WTC11 (cell line): ENCODE data around the gene HMMR. TPM values are rescaled to one million over a fixed set of nuclear protein-coding genes. Genes with fewer than 3 reads are reported as not detected.

Source experiments
- ATF1 ChIP-seq: sonication (generic); formaldehyde crosslinking; IDR thresholded peaks from 2 replicates; pipeline ENCODE4 v1.8.1; 2023; ENCODE audit warnings: mild to moderate bottlenecking, moderate library complexity, missing genetic modification reagents
- CBFB ChIP-seq: sonication (generic); formaldehyde crosslinking; IDR thresholded peaks from 2 replicates; pipeline ENCODE4 v1.8.1; 2022; ENCODE audit warnings: mild to moderate bottlenecking, low read depth, missing genetic modification reagents
- CREM ChIP-seq: sonication (generic); formaldehyde crosslinking; IDR thresholded peaks from 2 replicates; pipeline ENCODE4 v1.8.1; 2022; ENCODE audit warnings: mild to moderate bottlenecking, missing genetic modification reagents, moderate library complexity
- E2F5 ChIP-seq: sonication (generic); formaldehyde crosslinking; IDR thresholded peaks from 2 replicates; pipeline ENCODE4 v1.8.1; 2022; ENCODE audit warnings: mild to moderate bottlenecking, moderate library complexity, missing genetic modification reagents
- FOXJ3 ChIP-seq: sonication (generic); formaldehyde crosslinking; IDR thresholded peaks from 2 replicates; pipeline ENCODE4 v1.9.0; 2021; ENCODE audit warnings: missing genetic modification reagents, mild to moderate bottlenecking, borderline replicate concordance
- FOXK1 ChIP-seq: sonication (generic); formaldehyde crosslinking; IDR thresholded peaks from 2 replicates; pipeline ENCODE4 v1.8.0; 2022; ENCODE audit warnings: mild to moderate bottlenecking, moderate library complexity, missing genetic modification reagents
- GABPB1 ChIP-seq: sonication (generic); formaldehyde crosslinking; IDR thresholded peaks from 2 replicates; pipeline ENCODE4 v1.8.1; 2023; ENCODE audit warnings: mild to moderate bottlenecking, missing genetic modification reagents
- GTF2I ChIP-seq: fragments of 250-450 bp; sonication (Bioruptor Pico); conservative IDR thresholded peaks from 2 replicates; pipeline ENCODE4 v1.4.0; 2021; ENCODE audit warnings: mild to moderate bottlenecking
- JAZF1 ChIP-seq: fragments of 250-450 bp; sonication (Bioruptor Pico); IDR thresholded peaks from 2 replicates; pipeline ENCODE4 v1.9.0; 2021; ENCODE audit warnings: moderate library complexity, mild to moderate bottlenecking, inconsistent platforms
- JUN ChIP-seq: sonication (generic); formaldehyde crosslinking; IDR thresholded peaks from 2 replicates; pipeline ENCODE4 v1.8.0; 2023; ENCODE audit warnings: mild to moderate bottlenecking, missing genetic modification reagents
- KAT7 ChIP-seq: sonication (generic); formaldehyde crosslinking; IDR thresholded peaks from 2 replicates; pipeline ENCODE4 v1.8.1; 2023; ENCODE audit warnings: missing genetic modification reagents, mild to moderate bottlenecking, borderline replicate concordance
- MAX ChIP-seq: sonication (generic); formaldehyde crosslinking; IDR thresholded peaks from 2 replicates; pipeline ENCODE4 v1.8.0; 2022; ENCODE audit warnings: mild to moderate bottlenecking, missing genetic modification reagents
- MXD4 ChIP-seq: fragments of 250-450 bp; sonication (Bioruptor Pico); IDR thresholded peaks from 2 replicates; pipeline ENCODE4 v1.8.0; 2021; ENCODE audit warnings: mild to moderate bottlenecking, moderate library complexity, borderline replicate concordance
- NFE2L1 ChIP-seq: sonication (generic); formaldehyde crosslinking; IDR thresholded peaks from 2 replicates; pipeline ENCODE4 v1.8.1; 2023; ENCODE audit warnings: missing genetic modification reagents
- NFYB ChIP-seq: sonication (generic); formaldehyde crosslinking; conservative IDR thresholded peaks from 2 replicates; pipeline ENCODE4 v1.8.0; 2022; ENCODE audit warnings: low read depth, missing genetic modification reagents
- NR1H2 ChIP-seq: sonication (generic); formaldehyde crosslinking; IDR thresholded peaks from 2 replicates; pipeline ENCODE4 v1.9.0; 2021; ENCODE audit warnings: mild to moderate bottlenecking, moderate library complexity, missing genetic modification reagents
- PRRX2 ChIP-seq: fragments of 250-450 bp; sonication (Bioruptor Pico); IDR thresholded peaks from 2 replicates; pipeline ENCODE4 v1.8.0; 2021; ENCODE audit warnings: mild to moderate bottlenecking
- SMAD3 ChIP-seq: sonication (generic); formaldehyde crosslinking; IDR thresholded peaks from 2 replicates; pipeline ENCODE4 v1.8.0; 2022; ENCODE audit warnings: missing genetic modification reagents, mild to moderate bottlenecking, borderline replicate concordance
- SOX15 ChIP-seq: fragments of 250-450 bp; sonication (Bioruptor Pico); IDR thresholded peaks from 2 replicates; pipeline ENCODE4 v1.9.0; 2021; ENCODE audit warnings: mild to moderate bottlenecking
- ZNF219 ChIP-seq: sonication (generic); formaldehyde crosslinking; IDR thresholded peaks from 2 replicates; pipeline ENCODE4 v1.8.0; 2023; ENCODE audit warnings: missing genetic modification reagents, mild to moderate bottlenecking, borderline replicate concordance
- ZNF396 ChIP-seq: fragments of 250-450 bp; sonication (Bioruptor Pico); IDR thresholded peaks from 2 replicates; pipeline ENCODE4 v1.8.0; 2021; ENCODE audit warnings: mild to moderate bottlenecking, moderate library complexity, borderline replicate concordance
- total RNA-seq: library from RNA; stranded (reverse); gene quantifications from 3 replicates; pipeline ENCODE4 v1.2.3, GENCODE V29; 2021
- TF ChIP-seq, protein P1 (sequence below): fragments of 250-450 bp; sonication (Bioruptor Pico); conservative IDR thresholded peaks from 2 replicates; pipeline ENCODE4 v1.9.0; 2021; ENCODE audit warnings: mild to moderate bottlenecking
- TF ChIP-seq, protein P2 (sequence below): fragments of 200-600 bp; IDR thresholded peaks from 2 replicates; pipeline ENCODE4 v1.8.0; 2022; ENCODE audit warnings: antibody characterized with exemption
- TF ChIP-seq, protein P3 (sequence below): fragments of 250-450 bp; sonication (Bioruptor Pico); IDR thresholded peaks from 2 replicates; pipeline ENCODE4 v2.1.2; 2022; ENCODE audit warnings: mild to moderate bottlenecking, moderate library complexity
- TF ChIP-seq, protein P4 (sequence below): fragments of 250-450 bp; sonication (Bioruptor Pico); IDR thresholded peaks from 2 replicates; pipeline ENCODE4 v1.9.0; 2021; ENCODE audit warnings: mild to moderate bottlenecking
- TF ChIP-seq, protein P5 (sequence below): fragments of 250-450 bp; sonication (Bioruptor Pico); IDR thresholded peaks from 2 replicates; pipeline ENCODE4 v1.9.0; 2021; ENCODE audit warnings: moderate library complexity, mild to moderate bottlenecking, inconsistent platforms, borderline replicate concordance
- TF ChIP-seq, protein P6 (sequence below): sonication (generic); formaldehyde crosslinking; IDR thresholded peaks from 2 replicates; pipeline ENCODE4 v1.8.1; 2023; ENCODE audit warnings: mild to moderate bottlenecking, missing genetic modification reagents
- TF ChIP-seq, protein P7 (sequence below): sonication (generic); formaldehyde crosslinking; IDR thresholded peaks from 2 replicates; pipeline ENCODE4 v1.8.1; 2023; ENCODE audit warnings: mild to moderate bottlenecking, missing genetic modification reagents, moderate library complexity

Gene HMMR
- total RNA-seq, 1 experiment from 2014 or later, result 78.5 TPM

- TF ChIP-seq, protein P1, sequence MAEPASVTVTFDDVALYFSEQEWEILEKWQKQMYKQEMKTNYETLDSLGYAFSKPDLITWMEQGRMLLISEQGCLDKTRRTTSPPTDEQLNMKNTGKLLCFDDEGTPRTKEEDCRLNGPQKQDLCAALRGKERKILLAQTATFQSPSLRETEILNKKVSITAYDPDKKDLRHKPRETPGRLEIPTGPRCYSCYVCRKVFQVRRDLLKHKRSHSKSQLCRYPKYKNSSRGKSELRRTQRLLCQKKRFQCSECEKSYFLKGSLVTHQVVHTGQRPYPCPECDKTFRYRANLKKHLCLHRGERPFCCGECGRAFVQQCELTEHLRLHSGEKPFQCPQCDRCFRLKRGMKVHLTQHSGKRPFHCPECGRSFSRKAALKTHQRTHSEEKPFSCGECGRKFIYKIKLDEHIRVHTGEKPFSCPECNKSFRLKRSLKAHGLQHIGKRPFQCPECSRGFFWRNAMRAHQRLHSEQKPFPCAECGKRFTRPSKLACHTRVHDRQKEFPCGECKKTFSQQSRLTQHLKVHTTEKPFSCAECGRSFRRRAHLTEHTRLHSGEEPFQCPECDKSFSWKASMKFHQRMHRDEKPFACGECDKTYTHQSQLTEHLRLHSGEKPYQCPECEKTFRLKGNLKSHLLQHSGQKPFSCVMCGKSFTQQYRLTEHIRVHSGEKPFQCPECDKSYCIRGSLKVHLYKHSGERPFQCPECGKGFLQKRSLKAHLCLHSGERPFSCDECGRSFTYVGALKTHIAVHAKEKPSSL, result no peak
- TF ChIP-seq GTF2I (CRISPR knock-in tag) (peak; percentile 89; the same call in 1 of the 2 replicates), FOXJ3 (no peak), KAT7 (CRISPR knock-in tag) (no peak), PRRX2 (no peak), FOXK1 (CRISPR knock-in tag) (0 out of 2 replicates have a peak, but pooled peaks have one; percentile 13), SMAD3 (no peak), MXD4 (no peak), ATF1 (CRISPR knock-in tag) (no peak), ZNF219 (CRISPR knock-in tag) (no peak), SOX15 (no peak), NFYB (CRISPR knock-in tag) (peak; percentile 30; the same call in 1 of the 2 replicates), NR1H2 (no peak), JUN (no peak), JAZF1 (CRISPR knock-in tag) (no peak), E2F5 (CRISPR knock-in tag) (no peak), ZNF396 (no peak), GABPB1 (CRISPR knock-in tag) (no peak), CBFB (CRISPR knock-in tag) (no peak), CREM (no peak), MAX (0 out of 2 replicates have a peak, but pooled peaks have one; percentile 26), NFE2L1 (no peak)
- TF ChIP-seq, protein P2, sequence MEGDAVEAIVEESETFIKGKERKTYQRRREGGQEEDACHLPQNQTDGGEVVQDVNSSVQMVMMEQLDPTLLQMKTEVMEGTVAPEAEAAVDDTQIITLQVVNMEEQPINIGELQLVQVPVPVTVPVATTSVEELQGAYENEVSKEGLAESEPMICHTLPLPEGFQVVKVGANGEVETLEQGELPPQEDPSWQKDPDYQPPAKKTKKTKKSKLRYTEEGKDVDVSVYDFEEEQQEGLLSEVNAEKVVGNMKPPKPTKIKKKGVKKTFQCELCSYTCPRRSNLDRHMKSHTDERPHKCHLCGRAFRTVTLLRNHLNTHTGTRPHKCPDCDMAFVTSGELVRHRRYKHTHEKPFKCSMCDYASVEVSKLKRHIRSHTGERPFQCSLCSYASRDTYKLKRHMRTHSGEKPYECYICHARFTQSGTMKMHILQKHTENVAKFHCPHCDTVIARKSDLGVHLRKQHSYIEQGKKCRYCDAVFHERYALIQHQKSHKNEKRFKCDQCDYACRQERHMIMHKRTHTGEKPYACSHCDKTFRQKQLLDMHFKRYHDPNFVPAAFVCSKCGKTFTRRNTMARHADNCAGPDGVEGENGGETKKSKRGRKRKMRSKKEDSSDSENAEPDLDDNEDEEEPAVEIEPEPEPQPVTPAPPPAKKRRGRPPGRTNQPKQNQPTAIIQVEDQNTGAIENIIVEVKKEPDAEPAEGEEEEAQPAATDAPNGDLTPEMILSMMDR, result no peak
- TF ChIP-seq, protein P3, sequence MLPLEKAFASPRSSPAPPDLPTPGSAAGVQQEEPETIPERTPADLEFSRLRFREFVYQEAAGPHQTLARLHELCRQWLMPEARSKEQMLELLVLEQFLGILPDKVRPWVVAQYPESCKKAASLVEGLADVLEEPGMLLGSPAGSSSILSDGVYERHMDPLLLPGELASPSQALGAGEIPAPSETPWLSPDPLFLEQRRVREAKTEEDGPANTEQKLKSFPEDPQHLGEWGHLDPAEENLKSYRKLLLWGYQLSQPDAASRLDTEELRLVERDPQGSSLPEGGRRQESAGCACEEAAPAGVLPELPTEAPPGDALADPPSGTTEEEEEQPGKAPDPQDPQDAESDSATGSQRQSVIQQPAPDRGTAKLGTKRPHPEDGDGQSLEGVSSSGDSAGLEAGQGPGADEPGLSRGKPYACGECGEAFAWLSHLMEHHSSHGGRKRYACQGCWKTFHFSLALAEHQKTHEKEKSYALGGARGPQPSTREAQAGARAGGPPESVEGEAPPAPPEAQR (CRISPR knock-in tag), result no peak
- TF ChIP-seq, protein P4, sequence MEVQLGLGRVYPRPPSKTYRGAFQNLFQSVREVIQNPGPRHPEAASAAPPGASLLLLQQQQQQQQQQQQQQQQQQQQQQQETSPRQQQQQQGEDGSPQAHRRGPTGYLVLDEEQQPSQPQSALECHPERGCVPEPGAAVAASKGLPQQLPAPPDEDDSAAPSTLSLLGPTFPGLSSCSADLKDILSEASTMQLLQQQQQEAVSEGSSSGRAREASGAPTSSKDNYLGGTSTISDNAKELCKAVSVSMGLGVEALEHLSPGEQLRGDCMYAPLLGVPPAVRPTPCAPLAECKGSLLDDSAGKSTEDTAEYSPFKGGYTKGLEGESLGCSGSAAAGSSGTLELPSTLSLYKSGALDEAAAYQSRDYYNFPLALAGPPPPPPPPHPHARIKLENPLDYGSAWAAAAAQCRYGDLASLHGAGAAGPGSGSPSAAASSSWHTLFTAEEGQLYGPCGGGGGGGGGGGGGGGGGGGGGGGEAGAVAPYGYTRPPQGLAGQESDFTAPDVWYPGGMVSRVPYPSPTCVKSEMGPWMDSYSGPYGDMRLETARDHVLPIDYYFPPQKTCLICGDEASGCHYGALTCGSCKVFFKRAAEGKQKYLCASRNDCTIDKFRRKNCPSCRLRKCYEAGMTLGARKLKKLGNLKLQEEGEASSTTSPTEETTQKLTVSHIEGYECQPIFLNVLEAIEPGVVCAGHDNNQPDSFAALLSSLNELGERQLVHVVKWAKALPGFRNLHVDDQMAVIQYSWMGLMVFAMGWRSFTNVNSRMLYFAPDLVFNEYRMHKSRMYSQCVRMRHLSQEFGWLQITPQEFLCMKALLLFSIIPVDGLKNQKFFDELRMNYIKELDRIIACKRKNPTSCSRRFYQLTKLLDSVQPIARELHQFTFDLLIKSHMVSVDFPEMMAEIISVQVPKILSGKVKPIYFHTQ (CRISPR knock-in tag), result no peak
- TF ChIP-seq, protein P5, sequence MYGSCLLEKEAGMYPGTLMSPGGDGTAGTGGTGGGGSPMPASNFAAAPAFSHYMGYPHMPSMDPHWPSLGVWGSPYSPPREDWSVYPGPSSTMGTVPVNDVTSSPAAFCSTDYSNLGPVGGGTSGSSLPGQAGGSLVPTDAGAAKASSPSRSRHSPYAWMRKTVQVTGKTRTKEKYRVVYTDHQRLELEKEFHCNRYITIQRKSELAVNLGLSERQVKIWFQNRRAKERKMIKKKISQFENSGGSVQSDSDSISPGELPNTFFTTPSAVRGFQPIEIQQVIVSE (CRISPR knock-in tag), result no peak
- TF ChIP-seq, protein P6, sequence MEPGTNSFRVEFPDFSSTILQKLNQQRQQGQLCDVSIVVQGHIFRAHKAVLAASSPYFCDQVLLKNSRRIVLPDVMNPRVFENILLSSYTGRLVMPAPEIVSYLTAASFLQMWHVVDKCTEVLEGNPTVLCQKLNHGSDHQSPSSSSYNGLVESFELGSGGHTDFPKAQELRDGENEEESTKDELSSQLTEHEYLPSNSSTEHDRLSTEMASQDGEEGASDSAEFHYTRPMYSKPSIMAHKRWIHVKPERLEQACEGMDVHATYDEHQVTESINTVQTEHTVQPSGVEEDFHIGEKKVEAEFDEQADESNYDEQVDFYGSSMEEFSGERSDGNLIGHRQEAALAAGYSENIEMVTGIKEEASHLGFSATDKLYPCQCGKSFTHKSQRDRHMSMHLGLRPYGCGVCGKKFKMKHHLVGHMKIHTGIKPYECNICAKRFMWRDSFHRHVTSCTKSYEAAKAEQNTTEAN, result no peak
- TF ChIP-seq, protein P7, sequence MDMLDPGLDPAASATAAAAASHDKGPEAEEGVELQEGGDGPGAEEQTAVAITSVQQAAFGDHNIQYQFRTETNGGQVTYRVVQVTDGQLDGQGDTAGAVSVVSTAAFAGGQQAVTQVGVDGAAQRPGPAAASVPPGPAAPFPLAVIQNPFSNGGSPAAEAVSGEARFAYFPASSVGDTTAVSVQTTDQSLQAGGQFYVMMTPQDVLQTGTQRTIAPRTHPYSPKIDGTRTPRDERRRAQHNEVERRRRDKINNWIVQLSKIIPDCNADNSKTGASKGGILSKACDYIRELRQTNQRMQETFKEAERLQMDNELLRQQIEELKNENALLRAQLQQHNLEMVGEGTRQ (CRISPR knock-in tag), result peak; percentile 84
Observed at GRCh38 chr5:163534492-163535094, 74.2 kb downstream of the HMMR start (continued).
